GM13977 (cell line): Measurements from ENCODE around the gene HDAC6.

Source experiments
- DNase-seq: peaks from one replicate; pipeline ENCODE4 v3.0.0; 2012; ENCODE audit warnings: low spot score
- in situ Hi-C: fragments of 300-500 bp; cut with MboI; formaldehyde crosslinking; loops from one replicate; pipeline ENCODE4 v1.12.0; 2022; ENCODE audit warnings: low sequenced_read_pairs, low pct_unique_long_range_greater_than_20kb, mixed read lengths, inconsistent platforms; ENCODE audit not compliant: unreplicated experiment
- TF ChIP-seq, protein P1 (sequence below): IDR thresholded peaks from 2 replicates; pipeline ENCODE4 v1.5.1; 2012; ENCODE audit warnings: mild to moderate bottlenecking, control low read depth; ENCODE audit not compliant: insufficient read depth; ENCODE audit errors: extremely low read depth, missing control alignments

Gene HDAC6

DNA sequence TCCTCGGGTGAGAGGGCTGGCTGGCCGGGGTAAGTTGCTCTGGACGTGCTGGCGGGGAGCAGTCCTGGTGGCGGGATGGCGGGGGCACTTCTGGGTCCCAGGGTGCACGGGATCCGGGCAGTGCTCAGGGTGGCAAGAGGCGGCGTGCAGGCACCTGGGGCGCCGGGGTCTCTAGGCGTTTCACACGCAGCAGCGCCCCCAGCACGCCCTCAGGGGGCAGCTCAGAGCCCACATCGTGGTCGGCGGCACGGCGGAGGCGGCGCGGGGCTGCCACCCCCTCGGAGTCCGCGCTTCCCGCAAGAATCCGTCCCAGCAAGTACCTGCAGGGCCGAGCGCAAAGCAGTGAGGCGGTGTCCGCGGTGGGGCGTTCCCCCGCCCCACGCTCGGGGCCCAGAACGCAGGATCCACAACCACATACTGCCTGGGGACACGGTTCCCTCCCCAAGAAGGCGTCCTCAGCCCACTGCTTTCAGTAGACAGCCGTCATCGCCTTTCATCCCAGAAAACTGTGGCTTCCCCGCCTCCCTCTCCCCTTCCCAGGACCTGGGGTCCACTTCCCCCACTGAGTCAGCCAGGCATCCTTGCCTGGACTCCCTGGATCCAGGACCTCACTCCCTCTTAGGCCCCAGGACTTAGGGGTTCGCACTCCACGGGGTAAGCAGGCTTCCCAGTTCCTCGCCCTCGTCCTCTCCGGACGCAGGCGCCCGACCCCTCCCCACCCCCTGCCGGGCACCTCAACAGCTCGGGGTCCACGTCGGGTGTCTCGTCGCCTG, 29.5 kb downstream of the HDAC6 start:
- TF ChIP-seq, protein P1, sequence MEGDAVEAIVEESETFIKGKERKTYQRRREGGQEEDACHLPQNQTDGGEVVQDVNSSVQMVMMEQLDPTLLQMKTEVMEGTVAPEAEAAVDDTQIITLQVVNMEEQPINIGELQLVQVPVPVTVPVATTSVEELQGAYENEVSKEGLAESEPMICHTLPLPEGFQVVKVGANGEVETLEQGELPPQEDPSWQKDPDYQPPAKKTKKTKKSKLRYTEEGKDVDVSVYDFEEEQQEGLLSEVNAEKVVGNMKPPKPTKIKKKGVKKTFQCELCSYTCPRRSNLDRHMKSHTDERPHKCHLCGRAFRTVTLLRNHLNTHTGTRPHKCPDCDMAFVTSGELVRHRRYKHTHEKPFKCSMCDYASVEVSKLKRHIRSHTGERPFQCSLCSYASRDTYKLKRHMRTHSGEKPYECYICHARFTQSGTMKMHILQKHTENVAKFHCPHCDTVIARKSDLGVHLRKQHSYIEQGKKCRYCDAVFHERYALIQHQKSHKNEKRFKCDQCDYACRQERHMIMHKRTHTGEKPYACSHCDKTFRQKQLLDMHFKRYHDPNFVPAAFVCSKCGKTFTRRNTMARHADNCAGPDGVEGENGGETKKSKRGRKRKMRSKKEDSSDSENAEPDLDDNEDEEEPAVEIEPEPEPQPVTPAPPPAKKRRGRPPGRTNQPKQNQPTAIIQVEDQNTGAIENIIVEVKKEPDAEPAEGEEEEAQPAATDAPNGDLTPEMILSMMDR = no peak
- no peak for DNase-seq
- in situ Hi-C loops = no loop called here

DNA sequence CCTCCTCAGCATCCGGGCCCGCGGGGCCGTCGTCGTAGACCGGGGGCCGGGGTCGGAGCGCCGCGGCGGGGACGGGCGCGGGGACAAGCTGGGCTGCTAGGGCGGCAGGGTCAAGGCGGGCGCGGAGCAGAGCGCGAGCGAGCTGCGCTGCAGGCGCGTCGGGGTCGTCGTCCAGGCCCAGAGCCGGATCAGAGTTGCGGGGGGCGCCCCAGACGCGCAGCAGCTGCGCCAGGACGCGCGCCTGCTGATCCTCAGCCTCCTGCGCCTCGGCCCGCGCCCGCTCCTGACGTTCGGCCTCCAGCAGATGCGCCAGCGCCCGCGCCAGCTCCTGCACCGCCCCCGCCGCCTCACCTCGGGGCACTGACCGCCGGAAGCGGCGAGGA, 30.0 kb downstream of the HDAC6 start:
- in situ Hi-C loops = no loop called here
- TF ChIP-seq, protein P1 = no peak
- no peak for DNase-seq

DNA sequence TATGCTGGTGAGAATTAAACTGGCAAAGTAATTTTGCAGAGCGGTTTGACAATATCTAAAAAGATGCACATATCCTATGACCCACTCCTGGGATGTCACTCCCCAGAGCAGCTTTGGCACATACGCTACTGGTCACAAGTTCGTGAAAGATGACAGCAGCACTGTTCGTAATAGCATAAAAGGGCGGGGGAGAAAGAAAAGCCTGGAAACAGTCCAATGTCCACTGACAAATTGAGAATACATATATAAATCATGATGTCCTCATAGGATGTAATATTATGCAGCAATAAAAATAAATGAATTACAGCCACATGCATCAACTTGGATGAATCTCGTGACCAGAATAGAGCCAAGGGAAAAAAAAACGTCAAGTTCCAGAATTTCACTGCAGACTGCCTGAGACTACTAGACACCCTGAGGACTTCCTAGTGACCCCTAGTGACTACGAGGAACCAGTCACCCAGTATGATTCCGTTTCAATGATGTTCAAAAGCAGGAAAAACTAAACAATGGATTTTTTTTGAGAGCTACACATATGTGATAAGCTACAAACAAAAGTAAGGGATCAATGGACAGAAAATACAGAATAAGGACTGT, 31.8 kb downstream of the HDAC6 start:
- in situ Hi-C loops = no loop called here
- no peak for DNase-seq
- TF ChIP-seq, protein P1 = no peak

DNA sequence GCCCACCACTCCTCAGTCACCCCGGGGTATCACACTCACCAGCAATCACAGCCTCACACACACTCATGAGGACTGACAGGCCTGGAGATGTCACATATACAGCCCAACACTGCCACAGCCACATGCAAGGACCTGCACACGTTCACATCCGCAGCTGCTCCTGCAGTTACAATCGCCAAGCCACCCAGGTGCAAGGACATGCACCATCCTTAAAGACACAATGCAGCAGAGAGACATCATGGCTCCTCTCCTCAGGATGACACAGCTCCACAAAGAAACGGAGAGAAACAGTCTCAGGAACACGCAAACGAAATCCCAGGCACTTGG, 32.5 kb downstream of the HDAC6 start:
- TF ChIP-seq, protein P1 = no peak
- in situ Hi-C loops = no loop called here

DNA sequence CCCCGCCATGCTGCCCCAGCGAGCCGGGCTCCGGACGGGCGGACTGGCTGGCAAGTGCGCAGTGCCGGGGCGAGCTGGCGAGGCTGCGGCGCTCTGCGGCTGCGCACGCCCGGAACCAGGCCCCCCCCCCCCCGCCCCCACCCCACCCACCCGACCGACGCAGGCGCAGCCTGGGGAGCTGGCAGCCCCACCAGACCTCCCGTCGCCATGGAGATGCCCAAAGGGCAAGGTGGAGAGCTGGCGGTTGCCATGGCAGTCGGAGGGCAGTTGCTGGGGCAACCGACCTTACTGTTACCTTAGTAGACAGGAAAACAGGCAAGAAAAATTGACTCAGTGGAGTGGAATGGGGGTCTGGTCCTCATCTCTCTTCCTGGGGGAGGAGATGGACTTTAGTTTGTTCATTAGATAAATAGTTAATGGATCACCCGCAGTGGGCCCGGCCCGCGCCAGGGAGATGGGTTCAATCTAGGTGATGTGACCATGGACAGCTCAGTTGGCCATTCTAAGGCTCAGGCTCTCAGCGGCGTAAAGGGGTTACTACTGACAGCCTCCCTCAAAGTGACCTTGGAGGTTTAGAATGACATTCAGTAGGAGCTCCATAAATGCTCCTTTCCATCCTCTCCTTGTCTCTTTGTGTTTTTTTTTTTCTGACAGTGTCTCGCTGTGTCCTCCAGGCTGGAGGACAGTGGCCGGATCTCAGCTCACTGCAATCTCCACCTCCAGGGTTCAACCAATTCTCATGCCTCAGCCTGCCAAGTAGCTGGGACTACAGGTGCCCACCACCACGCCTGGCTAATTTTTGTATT, 33.9 kb downstream of the HDAC6 start, which contains the start of gene PCSK1N:
PCSK1N (minus strand) TSS at position 87 of the 806 bp plus-strand sequence; CDS start at position 9, 78 bp downstream.
- in situ Hi-C loops = no loop called here
- TF ChIP-seq, protein P1 = no peak
- peak; percentile 42 for DNase-seq

More for the DNA sequence above, 32.5 kb downstream of the HDAC6 start:
- peak; percentile 36 for DNase-seq

DNA sequence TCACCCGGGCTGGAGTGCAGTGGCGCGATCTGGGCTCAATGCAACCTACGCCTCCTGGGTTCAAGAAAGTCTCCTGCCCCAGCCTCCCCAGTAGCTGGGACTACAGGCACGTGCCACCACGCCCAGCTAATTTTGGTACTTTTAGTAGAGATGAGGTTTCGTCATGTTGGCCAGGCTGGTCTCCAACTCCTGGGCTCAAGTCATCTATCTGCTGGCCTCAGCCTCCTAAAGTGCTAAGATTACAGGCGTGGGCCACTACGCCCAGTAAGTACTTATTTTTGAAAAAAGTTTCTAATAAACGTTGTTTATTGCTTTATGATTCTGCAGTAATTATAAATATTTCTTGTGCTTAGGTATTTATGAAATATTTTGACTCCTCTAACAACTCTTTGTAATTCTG, 37.8 kb downstream of the HDAC6 start:
- DNase-seq = no peak
- TF ChIP-seq, protein P1 = no peak
- in situ Hi-C loops = no loop called here
